PC-9 (cell line): ENCODE data around the gene PNCK. TPM values are rescaled to one million over a fixed set of nuclear protein-coding genes. Genes with fewer than 3 reads are reported as not detected.
A peak's percentile ranks its signal among the peaks of the same experiment; 100 is the strongest.

Experiments
- Bru-seq: library from RNA; stranded (reverse); fragments of 400-500 nt; gene quantifications from one replicate; lab custom pipeline; 2021; lab: Mats Ljungman, UMichigan
- BruChase-seq, 2 experiments: library from RNA; stranded (reverse); fragments of 400-500 nt; gene quantifications; one replicate each; lab custom pipeline; 2021; lab: Mats Ljungman, UMichigan
- BruUV-seq: library from RNA; stranded (reverse); fragments of 400-500 nt; replicated peaks from 2 replicates; lab custom pipeline; 2021; lab: Mats Ljungman, UMichigan
- CTCF ChIA-PET: fragments of 300-600 bp; sonication (Branson Sonifier 250); formaldehyde crosslinking; loops from one replicate; lab custom pipeline; 2022; ENCODE audit warnings: antibody characterized with exemption; lab: Charles Lee
- POLR2A ChIA-PET: fragments of 300-600 bp; sonication (Branson Sonifier 250); formaldehyde crosslinking; loops from one replicate; lab custom pipeline; 2022; ENCODE audit warnings: antibody characterized with exemption; ENCODE audit not compliant: unreplicated experiment; lab: Charles Lee
- DNase-seq, 2 experiments: peaks; one replicate each; pipeline versions ENCODE4 v3.0.0 to v3.0.0-alpha.2; 2015 to 2022; ENCODE audit warnings: mixed read lengths in 1 of 2
- H2AFZ ChIP-seq: fragments of 200-600 bp; sonication (generic); 2 replicates; pipeline ENCODE4 v1.8.1; 2017; ENCODE audit warnings: antibody characterized with exemption
- H3F3A ChIP-seq: fragments of 200-600 bp; sonication (generic); 2 replicates; pipeline ENCODE4 v1.8.1; 2017; ENCODE audit warnings: antibody characterized with exemption, mild to moderate bottlenecking, low read depth; ENCODE audit not compliant: insufficient read depth
- H3K27ac ChIP-seq: fragments of 200-600 bp; sonication (generic); 2 replicates; pipeline ENCODE4 v1.6.1; 2016; ENCODE audit warnings: mixed run types
- H3K27me3 ChIP-seq: fragments of 200-600 bp; sonication (generic); 2 replicates; pipeline ENCODE4 v1.6.1; 2016; ENCODE audit warnings: low read depth, mixed run types; ENCODE audit not compliant: insufficient read depth
- H3K36me3 ChIP-seq: fragments of 200-600 bp; sonication (generic); 2 replicates; pipeline ENCODE4 v1.6.1; 2016; ENCODE audit warnings: low read depth, mixed run types
- H3K4me1 ChIP-seq: fragments of 200-600 bp; sonication (generic); replicated peaks from 2 replicates; pipeline ENCODE4 v1.6.1; 2016; ENCODE audit warnings: mixed run types; ENCODE audit not compliant: insufficient read depth
- H3K4me2 ChIP-seq: fragments of 200-600 bp; sonication (generic); 2 replicates; pipeline ENCODE4 v1.6.1; 2017; ENCODE audit warnings: mixed run types
- H3K4me3 ChIP-seq: fragments of 200-600 bp; sonication (generic); 2 replicates; pipeline ENCODE4 v1.6.1; 2016; ENCODE audit warnings: mixed run types
- H3K79me2 ChIP-seq: fragments of 200-600 bp; sonication (generic); 2 replicates; pipeline ENCODE4 v1.6.1; 2017; ENCODE audit warnings: low read depth, mixed run types
- H3K9me2 ChIP-seq: fragments of 200-600 bp; sonication (generic); 2 replicates; pipeline ENCODE4 v1.8.1; 2017; ENCODE audit warnings: mild to moderate bottlenecking; ENCODE audit not compliant: insufficient read depth
- H3K9me3 ChIP-seq: fragments of 200-600 bp; sonication (generic); 2 replicates; pipeline ENCODE4 v1.8.1; 2016; ENCODE audit warnings: low read depth; ENCODE audit not compliant: insufficient read depth
- H4K20me1 ChIP-seq: fragments of 200-600 bp; sonication (generic); 2 replicates; pipeline ENCODE4 v1.8.1; 2017; ENCODE audit not compliant: insufficient read depth
- CTCF ChIP-seq: fragments of 200-600 bp; sonication (generic); conservative IDR thresholded peaks from 2 replicates; pipeline ENCODE4 v1.6.1; 2017; ENCODE audit warnings: mixed run types, antibody characterized with exemption, mild to moderate bottlenecking, moderate library complexity
- EZH2 ChIP-seq: fragments of 200-600 bp; sonication (generic); IDR thresholded peaks from 2 replicates; pipeline ENCODE4 v1.8.0; 2017; ENCODE audit warnings: antibody characterized with exemption, low read depth
- intact Hi-C: fragments of 100-400 bp; cut with micrococcal nuclease; formaldehyde crosslinking; loops from one replicate; pipeline ENCODE4 v1.10.0; 2022; ENCODE audit not compliant: unreplicated experiment
- long read RNA-seq: library from polyadenylated mRNA; stranded (forward); transcript quantifications from one replicate; pipeline ENCODE4 v2.0.0, GENCODE V29; 2022
- total RNA-seq: library from RNA; stranded (reverse); gene quantifications from 2 replicates; pipeline ENCODE4 v1.2.3, GENCODE V29; 2021

The PNCK gene
- 1.0 and 4.4 TPM in 2 replicates for total RNA-seq
- Bru-seq, nascent RNA: not detected
- BruChase-seq, experiment 1, labeled RNA remaining after a 2-hour chase: percentile 28 among the genes with signal in this experiment
- percentile 15 among the genes with signal in this experiment for BruChase-seq, experiment 2, labeled RNA remaining after a 6-hour chase
- long read RNA-seq: 0 reads

DNA sequence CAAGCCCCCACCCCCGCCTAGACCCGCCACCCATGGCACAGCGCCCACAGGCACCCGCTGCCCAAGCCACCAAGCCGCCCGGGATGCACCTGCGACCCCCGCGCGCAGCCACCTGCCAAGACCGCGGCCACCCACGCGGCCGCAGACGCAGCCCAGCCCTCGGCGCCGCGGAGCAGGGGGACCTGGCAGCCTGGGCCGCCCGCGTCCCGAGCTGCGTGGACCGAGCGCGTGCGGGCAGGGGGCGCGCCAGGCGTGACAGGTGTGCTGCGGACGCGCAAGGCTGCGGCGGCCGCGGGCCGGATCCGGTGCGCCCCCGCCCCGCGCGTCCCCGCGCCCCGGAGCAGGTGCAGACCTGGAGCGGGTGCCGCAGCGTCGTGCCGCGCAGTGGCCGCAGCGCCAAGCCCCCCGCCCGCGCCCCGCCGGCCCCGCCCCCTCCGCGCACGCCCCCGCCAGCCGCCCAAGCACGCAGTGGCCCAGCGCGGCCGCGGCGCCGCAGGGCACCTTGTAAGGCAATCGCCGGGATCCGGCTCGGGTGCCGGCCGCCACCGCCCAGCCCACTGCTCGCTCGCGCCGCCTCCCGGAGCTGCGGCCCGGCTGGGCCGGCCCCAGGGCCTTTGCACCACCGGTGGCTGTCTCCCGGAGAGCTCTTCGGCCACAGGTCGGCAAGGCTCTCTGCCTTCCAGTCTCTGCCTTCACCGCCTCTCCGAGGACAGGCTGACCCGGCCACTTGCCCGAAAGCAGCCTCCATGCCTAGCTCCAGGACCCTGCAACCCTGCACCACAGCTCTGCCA lies at the start of gene PNCK:
Gene PNCK (minus strand): TSS at position 386 of the 791 bp plus-strand sequence. CDS start 737 bp downstream, outside the sequence.
- no peak within 1 kb of the TSS for H3K27ac ChIP-seq
- H3K9me3 ChIP-seq: no peaks in the 10 kb centered on the region
- H3F3A ChIP-seq: no peaks in the 10 kb centered on the region
- no TSS peak for BruUV-seq
- no peaks in the 10 kb centered on the region for H3K27me3 ChIP-seq
- intact Hi-C loops: no loop called here
- no peaks in the 10 kb centered on the region for H3K9me2 ChIP-seq
- ChIA-PET CTCF (no interaction called here), POLR2A (interaction anchor here (0.6 kb wide), 1 partner anchor 13 kb away, joined by 3 read pairs; no protein-coding TSS in a partner anchor)
- H4K20me1 ChIP-seq: no peaks in the 10 kb centered on the region
- H3K79me2 ChIP-seq: no peaks in the 10 kb centered on the region
- TF ChIP-seq EZH2 (no peak), CTCF (no peak)
- H3K4me3 ChIP-seq: no peak within 1 kb of the TSS
- DNase-seq: no peak
- no peaks in the 10 kb centered on the region for H3K36me3 ChIP-seq
- no peak within 1 kb of the TSS for H2AFZ ChIP-seq
- H3K4me1 ChIP-seq: no peaks in the 10 kb centered on the region
- no peak within 1 kb of the TSS for H3K4me2 ChIP-seq

GRCh38 chrX:153722704-153723350 lies 49.2 kb upstream of the PNCK start:
- POLR2A ChIA-PET: no interaction called here
- H3K27me3 ChIP-seq: no peaks in the 10 kb centered on the region
- TF ChIP-seq CTCF: no peak
- TF ChIP-seq EZH2: no peak
- H3K4me1 ChIP-seq: peaks cover 23% of the 10 kb centered on the region
- peak overlapping the region; percentile 89 for H3K4me2 ChIP-seq
- CTCF ChIA-PET: no interaction called here
- peak overlapping the region; percentile 89 for H3K27ac ChIP-seq
- H3K9me3 ChIP-seq: no peaks in the 10 kb centered on the region
- H3K4me3 ChIP-seq: peak overlapping the region; percentile 85
- no peak overlapping the region for H2AFZ ChIP-seq
- peaks cover 20% of the 10 kb centered on the region for H4K20me1 ChIP-seq
- DNase-seq: peak; percentile 73 to 79
- peaks cover 35% of the 10 kb centered on the region for H3F3A ChIP-seq
- H3K36me3 ChIP-seq: peaks cover 22% of the 10 kb centered on the region
- TSS peak; percentile 22 for BruUV-seq
- peaks cover 81% of the 10 kb centered on the region for H3K79me2 ChIP-seq
- intact Hi-C loops: loop anchor here (1.0 kb wide), 1 partner anchor 15 kb away; no protein-coding TSS in a partner anchor
- H3K9me2 ChIP-seq: no peaks in the 10 kb centered on the region

DNA sequence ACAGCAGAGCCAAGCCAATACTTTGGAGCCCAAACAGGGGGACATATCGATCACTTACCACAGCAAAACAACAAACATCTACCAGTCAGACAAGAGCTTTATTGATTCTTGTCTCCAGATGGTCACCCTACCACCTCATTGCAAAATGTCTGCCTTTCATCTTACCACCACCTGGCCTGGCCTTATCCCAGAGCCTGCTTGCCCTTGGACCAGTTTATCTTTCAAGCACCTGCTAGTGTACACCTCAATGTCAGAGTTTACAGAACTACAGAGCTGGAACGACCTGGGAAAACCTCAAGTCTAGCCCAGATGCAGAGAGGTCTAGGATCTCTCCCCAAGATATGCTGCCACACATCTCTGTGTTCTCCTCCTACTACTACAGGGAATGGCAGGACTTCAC lies 46.1 kb upstream of the PNCK start:
- ChIA-PET POLR2A (interaction anchor here (0.7 kb wide), 2 partner anchors 10 to 168 kb away, joined by 3 read pairs; no protein-coding TSS in a partner anchor), CTCF (no interaction called here)
- Histone ChIP-seq H3F3A (peaks cover 17% of the 10 kb centered on the region), H2AFZ (no peak overlapping the region), H3K4me1 (peaks cover 9% of the 10 kb centered on the region), H3K9me2 (no peaks in the 10 kb centered on the region), H3K79me2 (peaks cover 67% of the 10 kb centered on the region), H3K27ac (no peak overlapping the region), H3K4me2 (no peak overlapping the region), H3K9me3 (no peaks in the 10 kb centered on the region), H3K27me3 (no peaks in the 10 kb centered on the region), H3K36me3 (peaks cover 32% of the 10 kb centered on the region), H4K20me1 (peaks cover 23% of the 10 kb centered on the region), H3K4me3 (no peak overlapping the region)
- TF ChIP-seq EZH2 (no peak), CTCF (no peak)
- intact Hi-C loops: no loop called here
- BruUV-seq: no TSS peak
- no peak for DNase-seq
